ENCODE results near the gene ENPP3. TPM values are rescaled to one million over a fixed set of nuclear protein-coding genes. Genes with fewer than 3 reads are reported as not detected.

ENPP3 gene
- total and polyA plus RNA-seq, 7 donors = 0.14 to 5.9 (median 1.1) TPM

- Histone ChIP-seq H3K4me3 (no peak overlapping the region), H3K36me3 (no peaks in the 10 kb centered on the region), H3K27ac (no peak overlapping the region), H3K27me3 (no peaks in the 10 kb centered on the region), H3K9me3 (no peaks in the 10 kb centered on the region), H3K4me1 (no peaks in the 10 kb centered on the region)
- TF ChIP-seq CTCF (IDR thresholded peaks at IDR 0.05) = no peak
- TF ChIP-seq EP300 (IDR thresholded peaks at IDR 0.05) = no peak
- TF ChIP-seq POLR2A (IDR thresholded peaks at IDR 0.05) = no peak
- no peak for TF ChIP-seq POLR2AphosphoS5 (IDR thresholded peaks at IDR 0.05)
- intact Hi-C loops (cut with DNase I) = no loop called here
- no peak for DNase-seq
- WGBS, 2 donors = 82 to 92% methylated on average over 9 of the region's 9 CpGs
Measured at GRCh38 chr6:131733376-131734016, 96.4 kb downstream of the ENPP3 start.

GRCh38 chr6:131736003-131736596 is 99.0 kb downstream of the ENPP3 start:
- Histone ChIP-seq H3K27me3 (no peaks in the 10 kb centered on the region), H3K4me3 (no peak overlapping the region), H3K9me3 (no peaks in the 10 kb centered on the region), H3K36me3 (no peaks in the 10 kb centered on the region), H3K4me1 (no peaks in the 10 kb centered on the region), H3K27ac (no peak overlapping the region)
- DNase-seq = no peak
- 84 to 93% methylated on average over 9 of the region's 9 CpGs for WGBS, 2 donors
- TF ChIP-seq CTCF (IDR thresholded peaks at IDR 0.05) (no peak), EP300 (IDR thresholded peaks at IDR 0.05) (no peak), POLR2A (IDR thresholded peaks at IDR 0.05) (no peak), POLR2AphosphoS5 (IDR thresholded peaks at IDR 0.05) (no peak)
- intact Hi-C loops (cut with DNase I) = no loop called here

GRCh38 chr6:131736811-131737210 is 99.7 kb downstream of the ENPP3 start:
- Histone ChIP-seq H3K36me3 (no peaks in the 10 kb centered on the region), H3K27me3 (no peaks in the 10 kb centered on the region), H3K27ac (no peak overlapping the region), H3K9me3 (no peaks in the 10 kb centered on the region), H3K4me3 (no peak overlapping the region), H3K4me1 (no peaks in the 10 kb centered on the region)
- no peak for TF ChIP-seq EP300 (IDR thresholded peaks at IDR 0.05)
- TF ChIP-seq POLR2A (IDR thresholded peaks at IDR 0.05) = no peak
- no peak for TF ChIP-seq POLR2AphosphoS5 (IDR thresholded peaks at IDR 0.05)
- TF ChIP-seq CTCF (IDR thresholded peaks at IDR 0.05) = no peak
- intact Hi-C loops (cut with DNase I) = no loop called here
- WGBS, 2 donors = 92 to 96% methylated on average over 1 of the region's 1 CpG
- DNase-seq = no peak

- Histone ChIP-seq H3K4me3 (no peak overlapping the region), H3K27ac (no peak overlapping the region), H3K9me3 (no peaks in the 10 kb centered on the region), H3K27me3 (no peaks in the 10 kb centered on the region), H3K36me3 (no peaks in the 10 kb centered on the region), H3K4me1 (no peaks in the 10 kb centered on the region)
- no peak for DNase-seq
- TF ChIP-seq POLR2AphosphoS5 (IDR thresholded peaks at IDR 0.05) (no peak), CTCF (IDR thresholded peaks at IDR 0.05) (no peak), EP300 (IDR thresholded peaks at IDR 0.05) (no peak), POLR2A (IDR thresholded peaks at IDR 0.05) (no peak)
- WGBS, 2 donors = 80 to 89% methylated on average over 5 of the region's 5 CpGs
- intact Hi-C loops (cut with DNase I) = no loop called here
Measured at GRCh38 chr6:131739136-131739535, 102.0 kb downstream of the ENPP3 start.

Data from sigmoid colon (tissue), 7 donors.